Measurements from ENCODE around the gene NFIA. TPM values are rescaled to one million over a fixed set of nuclear protein-coding genes. Genes with fewer than 3 reads are reported as not detected.
A peak's percentile ranks its signal among the peaks of the same experiment; 100 is the strongest.

The NFIA gene
- polyA plus RNA-seq, 3 donors = 1.4 to 5.3 (median 2.4) TPM

DNA sequence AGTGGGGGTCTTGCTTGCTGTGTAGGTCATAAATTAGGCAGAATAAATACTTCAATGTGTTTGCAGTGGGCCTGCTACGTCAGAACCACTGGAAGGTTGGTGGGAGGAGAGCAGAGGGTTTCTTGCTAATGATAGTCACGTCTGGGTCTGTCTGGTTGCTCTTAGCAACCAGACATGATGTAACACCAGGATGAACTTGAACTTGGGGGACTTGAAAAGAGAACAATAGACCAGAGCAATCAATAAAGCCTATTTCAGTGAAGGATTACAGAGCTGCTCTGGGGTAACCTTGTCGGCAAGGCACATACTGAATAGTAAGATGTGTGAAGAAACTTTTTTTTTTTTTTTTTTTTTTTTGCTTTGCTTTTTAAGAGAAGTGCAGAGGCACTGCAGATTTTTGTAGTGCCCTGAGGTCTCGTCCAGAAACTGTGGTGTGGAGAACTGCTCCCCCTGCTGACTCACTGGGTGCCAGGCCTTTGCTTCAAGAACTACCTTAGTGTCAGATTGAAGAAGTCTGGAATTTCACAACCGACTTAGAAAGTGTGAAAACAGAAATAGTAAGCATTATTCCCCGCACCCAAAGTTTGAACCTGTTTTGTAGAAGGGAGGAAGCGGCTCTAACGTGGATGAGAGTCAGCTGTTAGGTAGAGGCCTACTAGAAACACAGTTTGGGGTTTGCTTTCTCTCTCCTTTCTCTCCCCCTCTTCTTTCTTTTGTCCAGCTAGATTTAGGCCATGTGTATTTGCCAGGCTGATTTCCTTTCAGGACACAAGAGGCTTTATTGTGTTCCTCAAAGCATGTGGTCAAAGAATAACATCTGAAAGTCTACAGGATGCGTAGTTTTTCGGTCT lies 371.0 kb downstream of the NFIA start:
- H3K27me3 Mint-ChIP-seq (ENCODE audit: low read depth in 3 of 3) = no peaks in the 10 kb centered on the region
- H3K36me3 Mint-ChIP-seq = peaks cover 7 to 15% of the 10 kb centered on the region in 2 donors
- H3K4me1 Mint-ChIP-seq = peaks cover 46% of the 10 kb centered on the region
- peak; percentile 88 to 94 (median 90) for DNase-seq
- intact Hi-C loops (cut with micrococcal nuclease) = loop anchor here (5.0 to 10.0 kb wide), 3 partner anchors 191 to 589 kb away; no protein-coding TSS in a partner anchor
- H2AFZ ChIP-seq (ENCODE audit: insufficient read depth, low read depth, low read length, poor library complexity, severe bottlenecking) = no peak overlapping the region
- TF ChIP-seq, protein P1, sequence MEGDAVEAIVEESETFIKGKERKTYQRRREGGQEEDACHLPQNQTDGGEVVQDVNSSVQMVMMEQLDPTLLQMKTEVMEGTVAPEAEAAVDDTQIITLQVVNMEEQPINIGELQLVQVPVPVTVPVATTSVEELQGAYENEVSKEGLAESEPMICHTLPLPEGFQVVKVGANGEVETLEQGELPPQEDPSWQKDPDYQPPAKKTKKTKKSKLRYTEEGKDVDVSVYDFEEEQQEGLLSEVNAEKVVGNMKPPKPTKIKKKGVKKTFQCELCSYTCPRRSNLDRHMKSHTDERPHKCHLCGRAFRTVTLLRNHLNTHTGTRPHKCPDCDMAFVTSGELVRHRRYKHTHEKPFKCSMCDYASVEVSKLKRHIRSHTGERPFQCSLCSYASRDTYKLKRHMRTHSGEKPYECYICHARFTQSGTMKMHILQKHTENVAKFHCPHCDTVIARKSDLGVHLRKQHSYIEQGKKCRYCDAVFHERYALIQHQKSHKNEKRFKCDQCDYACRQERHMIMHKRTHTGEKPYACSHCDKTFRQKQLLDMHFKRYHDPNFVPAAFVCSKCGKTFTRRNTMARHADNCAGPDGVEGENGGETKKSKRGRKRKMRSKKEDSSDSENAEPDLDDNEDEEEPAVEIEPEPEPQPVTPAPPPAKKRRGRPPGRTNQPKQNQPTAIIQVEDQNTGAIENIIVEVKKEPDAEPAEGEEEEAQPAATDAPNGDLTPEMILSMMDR (IDR thresholded peaks at IDR 0.05) = peak; percentile 77
- H3K79me2 ChIP-seq (ENCODE audit: insufficient read depth, low read length) = no peaks in the 10 kb centered on the region
- H3K4me3 Mint-ChIP-seq = peak overlapping the region; percentile 21 to 33
- peak overlapping the region; percentile 35 for H3K9ac ChIP-seq (ENCODE audit: insufficient read depth, low read length, poor library complexity, severe bottlenecking)
- H3K27ac ChIP-seq (ENCODE audit: low read depth in 1 of 2, low read length in 2 of 2) = peak overlapping the region; percentile 5 to 82
- H4K20me1 ChIP-seq (ENCODE audit: insufficient read depth, low read length) = no peaks in the 10 kb centered on the region
- H3K36me3 ChIP-seq (replicated peaks in 1 of 2; ENCODE audit: control insufficient read depth in 1 of 2, insufficient read depth in 2 of 2, low read length in 2 of 2) = no peaks in the 10 kb centered on the region
- H3K4me3 ChIP-seq (replicated peaks in 1 of 3; ENCODE audit: low read depth in 2 of 3, low read length in 3 of 3) = no peak overlapping the region
- peak overlapping the region; percentile 25 for H3K4me2 ChIP-seq (replicated peaks; ENCODE audit: extremely low read depth, low read length, poor library complexity, severe bottlenecking)
- H3K4me1 ChIP-seq (ENCODE audit: control insufficient read depth in 1 of 2, insufficient read depth in 2 of 2, low read length in 2 of 2) = peaks cover 29 to 49% of the 10 kb centered on the region in 2 donors
- peak overlapping the region; percentile 61 to 94 (median 90) for H3K27ac Mint-ChIP-seq
- H3K9me3 Mint-ChIP-seq = no peaks in the 10 kb centered on the region
- 0% methylated on average over 3 of the region's 10 CpGs for WGBS (ENCODE audit: insufficient coverage)
- no peaks in the 10 kb centered on the region for H3K9me3 ChIP-seq (replicated peaks in 1 of 2; ENCODE audit: control insufficient read depth in 1 of 2, insufficient read depth in 1 of 2, low read length in 2 of 2)
- no peaks in the 10 kb centered on the region for H3K27me3 ChIP-seq (ENCODE audit: control insufficient read depth in 2 of 2, insufficient read depth in 2 of 2, low read length in 2 of 2)

DNA sequence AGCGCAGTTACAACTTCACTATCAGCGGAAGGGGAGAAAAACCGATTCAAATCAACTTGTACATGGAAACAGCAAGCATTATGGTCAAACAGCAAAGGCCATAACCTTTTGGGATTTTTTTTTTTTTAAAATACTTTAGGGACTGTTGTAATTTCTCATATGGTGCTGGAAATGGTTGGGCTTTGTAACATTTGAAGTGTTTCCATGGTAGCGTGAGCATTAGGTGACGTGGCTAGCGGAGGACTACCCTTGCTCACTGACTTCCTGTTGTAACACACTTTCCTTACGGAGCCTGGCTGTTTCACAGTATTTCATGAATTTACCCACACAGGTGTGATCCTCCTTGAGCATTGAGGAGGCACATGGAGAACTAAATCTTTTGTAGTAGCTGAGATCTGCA lies 373.0 kb downstream of the NFIA start:
- 75% methylated on average over 6 of the region's 7 CpGs for WGBS (ENCODE audit: insufficient coverage)
- Histone ChIP-seq H3K9me3 (replicated peaks in 1 of 2; ENCODE audit: control insufficient read depth in 1 of 2, insufficient read depth in 1 of 2, low read length in 2 of 2) (no peaks in the 10 kb centered on the region), H3K79me2 (ENCODE audit: insufficient read depth, low read length) (no peaks in the 10 kb centered on the region), H3K27ac (ENCODE audit: low read depth in 1 of 2, low read length in 2 of 2) (no peak overlapping the region), H3K4me2 (replicated peaks; ENCODE audit: extremely low read depth, low read length, poor library complexity, severe bottlenecking) (no peak overlapping the region), H2AFZ (ENCODE audit: insufficient read depth, low read depth, low read length, poor library complexity, severe bottlenecking) (no peak overlapping the region), H3K27me3 (ENCODE audit: control insufficient read depth in 2 of 2, insufficient read depth in 2 of 2, low read length in 2 of 2) (no peaks in the 10 kb centered on the region), H3K9ac (ENCODE audit: insufficient read depth, low read length, poor library complexity, severe bottlenecking) (no peak overlapping the region), H4K20me1 (ENCODE audit: insufficient read depth, low read length) (no peaks in the 10 kb centered on the region), H3K4me1 (ENCODE audit: control insufficient read depth in 1 of 2, insufficient read depth in 2 of 2, low read length in 2 of 2) (peaks cover 24 to 43% of the 10 kb centered on the region in 2 donors), H3K36me3 (replicated peaks in 1 of 2; ENCODE audit: control insufficient read depth in 1 of 2, insufficient read depth in 2 of 2, low read length in 2 of 2) (no peaks in the 10 kb centered on the region), H3K4me3 (replicated peaks in 1 of 3; ENCODE audit: low read depth in 2 of 3, low read length in 3 of 3) (no peak overlapping the region)
- Mint-ChIP-seq H3K27ac (peak overlapping the region in 2 of 7 donors; percentile 71 to 81), H3K9me3 (no peaks in the 10 kb centered on the region), H3K27me3 (ENCODE audit: low read depth in 3 of 3) (no peaks in the 10 kb centered on the region), H3K4me3 (no peak overlapping the region), H3K36me3 (peaks cover 7 to 15% of the 10 kb centered on the region in 2 donors), H3K4me1 (peaks cover 39% of the 10 kb centered on the region)
- peak; percentile 17 to 27 (median 18) for DNase-seq
- intact Hi-C loops (cut with micrococcal nuclease) = loop anchor here in 1 of 2 donors (10.0 kb wide), 2 partner anchors 189 to 591 kb away; no protein-coding TSS in a partner anchor
- TF ChIP-seq, protein P1 (IDR thresholded peaks at IDR 0.05) = no peak
